ENCODE data around the gene DUSP15.

Gene DUSP15

GRCh38 chr20:31894980-31895675 is 24.8 kb upstream of the DUSP15 start:
- FAIRE-seq = peak; percentile 84

GRCh38 chr20:31890646-31891045 is 20.3 kb upstream of the DUSP15 start:
- no peak for FAIRE-seq

- FAIRE-seq = no peak
Measured at GRCh38 chr20:31883829-31884228, 13.5 kb upstream of the DUSP15 start.

- FAIRE-seq = no peak
Measured at GRCh38 chr20:31881945-31882344, 11.6 kb upstream of the DUSP15 start.

GRCh38 chr20:31879143-31879987 is 9.0 kb upstream of the DUSP15 start:
- no peak for FAIRE-seq

GRCh38 chr20:31877684-31878083 is 7.4 kb upstream of the DUSP15 start:
- no peak for FAIRE-seq

- FAIRE-seq = no peak
Measured at GRCh38 chr20:31875671-31876070, 5.3 kb upstream of the DUSP15 start.

GRCh38 chr20:31872406-31872805 is 2.1 kb upstream of the DUSP15 start:
- no peak for FAIRE-seq

GRCh38 chr20:31871618-31871954 is 1.3 kb upstream of the DUSP15 start:
- no peak for FAIRE-seq

GRCh38 chr20:31870726-31871617 is 645 bp upstream of the DUSP15 start:
- no peak for FAIRE-seq

GRCh38 chr20:31869673-31869941 is 720 bp downstream of the DUSP15 start:
- FAIRE-seq = no peak

- no peak for FAIRE-seq
Measured at GRCh38 chr20:31868853-31869672, 1.3 kb downstream of the DUSP15 start.

- no peak for FAIRE-seq
Measured at GRCh38 chr20:31866221-31866620, 4.1 kb downstream of the DUSP15 start.

- no peak for FAIRE-seq
Measured at GRCh38 chr20:31864521-31865400, 5.6 kb downstream of the DUSP15 start.

- FAIRE-seq = no peak
Measured at GRCh38 chr20:31863296-31864085, 6.8 kb downstream of the DUSP15 start.

- FAIRE-seq = no peak
Measured at GRCh38 chr20:31862506-31862905, 7.8 kb downstream of the DUSP15 start.

GRCh38 chr20:31862157-31862470 is 8.2 kb downstream of the DUSP15 start:
- no peak for FAIRE-seq

GRCh38 chr20:31861385-31862156 is 8.8 kb downstream of the DUSP15 start:
- no peak for FAIRE-seq

- no peak for FAIRE-seq
Measured at GRCh38 chr20:31861135-31861384, 9.3 kb downstream of the DUSP15 start.

- FAIRE-seq = no peak
Measured at GRCh38 chr20:31860390-31861134, 9.8 kb downstream of the DUSP15 start.

Measured in TTC549 (cell line).